Measurements from ENCODE around the gene ALOX5. TPM values are rescaled to one million over a fixed set of nuclear protein-coding genes. Genes with fewer than 3 reads are reported as not detected.

ALOX5 gene
- total RNA-seq, 6 donors from 2014 or later, result 113 to 686 (median 280) TPM

- ATAC-seq (ENCODE audit: low FRiP score in 2 of 2), result no peak
- Histone ChIP-seq H3K27ac (no peak overlapping the region), H3K9me3 (no peaks in the 10 kb centered on the region), H3K4me1 (no peaks in the 10 kb centered on the region), H3K27me3 (no peaks in the 10 kb centered on the region), H3K4me3 (no peak overlapping the region), H3K36me3 (no peaks in the 10 kb centered on the region)
- 75 to 83% methylated on average over 11 to 13 of the region's 13 CpGs for WGBS, 2 donors
- TF ChIP-seq CTCF (IDR thresholded peaks at IDR 0.05) (no peak), POLR2A (IDR thresholded peaks at IDR 0.05) (no peak), POLR2AphosphoS5 (IDR thresholded peaks at IDR 0.05) (no peak), EP300 (IDR thresholded peaks at IDR 0.05) (no peak)
- no peak for DNase-seq
Measured at GRCh38 chr10:45440511-45441062, 66.6 kb downstream of the ALOX5 start.

GRCh38 chr10:45441239-45442190, 67.5 kb downstream of the ALOX5 start:
- Histone ChIP-seq H3K4me3 (no peak overlapping the region), H3K4me1 (no peaks in the 10 kb centered on the region), H3K9me3 (no peaks in the 10 kb centered on the region), H3K36me3 (no peaks in the 10 kb centered on the region), H3K27ac (no peak overlapping the region), H3K27me3 (no peaks in the 10 kb centered on the region)
- ATAC-seq (ENCODE audit: low FRiP score in 2 of 2) (no peak), DNase-seq (no peak)
- WGBS, 2 donors, result 76 to 79% methylated on average over 12 to 13 of the region's 13 CpGs
- no peak for TF ChIP-seq POLR2AphosphoS5 (IDR thresholded peaks at IDR 0.05)
- TF ChIP-seq CTCF (IDR thresholded peaks at IDR 0.05), result no peak
- TF ChIP-seq POLR2A (IDR thresholded peaks at IDR 0.05), result no peak
- no peak for TF ChIP-seq EP300 (IDR thresholded peaks at IDR 0.05)

GRCh38 chr10:45442251-45442650, 68.2 kb downstream of the ALOX5 start:
- Histone ChIP-seq H3K4me1 (no peaks in the 10 kb centered on the region), H3K36me3 (no peaks in the 10 kb centered on the region), H3K9me3 (no peaks in the 10 kb centered on the region), H3K27me3 (no peaks in the 10 kb centered on the region), H3K4me3 (no peak overlapping the region), H3K27ac (no peak overlapping the region)
- no peak for DNase-seq
- WGBS, 2 donors, result 79 to 88% methylated on average over 4 to 6 of the region's 6 CpGs
- TF ChIP-seq EP300 (IDR thresholded peaks at IDR 0.05), result no peak
- TF ChIP-seq POLR2A (IDR thresholded peaks at IDR 0.05), result no peak
- TF ChIP-seq POLR2AphosphoS5 (IDR thresholded peaks at IDR 0.05), result no peak
- no peak for TF ChIP-seq CTCF (IDR thresholded peaks at IDR 0.05)
- no peak for ATAC-seq (ENCODE audit: low FRiP score in 2 of 2)

GRCh38 chr10:45442662-45443061, 68.6 kb downstream of the ALOX5 start:
- no peak for ATAC-seq (ENCODE audit: low FRiP score in 2 of 2)
- no peak for TF ChIP-seq POLR2AphosphoS5 (IDR thresholded peaks at IDR 0.05)
- 55 to 67% methylated on average over 7 to 10 of the region's 12 CpGs for WGBS, 2 donors

GRCh38 chr10:45443101-45444009, 69.3 kb downstream of the ALOX5 start:
- Histone ChIP-seq H3K4me3 (no peak overlapping the region), H3K4me1 (no peaks in the 10 kb centered on the region), H3K9me3 (no peaks in the 10 kb centered on the region), H3K27me3 (no peaks in the 10 kb centered on the region), H3K36me3 (no peaks in the 10 kb centered on the region), H3K27ac (no peak overlapping the region)
- ATAC-seq (ENCODE audit: low FRiP score in 2 of 2) (peak in 1 of 2 donors; percentile 2), DNase-seq (peak in 1 of 2 donors; percentile 84)
- TF ChIP-seq POLR2AphosphoS5 (IDR thresholded peaks at IDR 0.05) (no peak), CTCF (IDR thresholded peaks at IDR 0.05) (no peak), EP300 (IDR thresholded peaks at IDR 0.05) (no peak), POLR2A (IDR thresholded peaks at IDR 0.05) (no peak)
- 92 to 97% methylated on average over 37 to 58 of the region's 76 CpGs for WGBS, 2 donors

More at GRCh38 chr10:45442662-45443061, 68.6 kb downstream of the ALOX5 start:
- DNase-seq, result no peak
- Histone ChIP-seq H3K4me3 (no peak overlapping the region), H3K36me3 (no peaks in the 10 kb centered on the region), H3K9me3 (no peaks in the 10 kb centered on the region), H3K27me3 (no peaks in the 10 kb centered on the region), H3K27ac (no peak overlapping the region), H3K4me1 (no peaks in the 10 kb centered on the region)

All from upper lobe of left lung (tissue), 6 donors.